Measurements from ENCODE around the gene SUDS3.

DNA sequence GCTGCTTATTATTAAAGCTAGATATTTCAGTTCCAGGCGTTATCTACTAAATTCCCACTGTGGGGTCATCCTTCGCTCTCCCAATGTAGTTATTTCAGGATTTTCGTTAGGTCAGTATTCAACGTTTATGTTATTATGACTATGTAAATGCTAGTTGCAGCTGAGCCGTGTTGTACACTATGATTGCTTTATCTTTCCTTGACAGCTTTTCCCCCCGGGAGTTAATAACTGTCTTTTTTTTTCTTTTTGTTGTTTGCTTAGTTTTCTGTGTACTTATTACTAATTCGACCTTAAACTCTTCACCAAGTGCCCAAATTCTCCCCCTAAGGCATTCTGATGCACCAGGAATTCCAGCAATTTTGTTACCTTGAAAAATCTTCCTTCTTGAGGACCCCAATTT, 48.5 kb downstream of the SUDS3 start:
- TF ChIP-seq, protein P1, sequence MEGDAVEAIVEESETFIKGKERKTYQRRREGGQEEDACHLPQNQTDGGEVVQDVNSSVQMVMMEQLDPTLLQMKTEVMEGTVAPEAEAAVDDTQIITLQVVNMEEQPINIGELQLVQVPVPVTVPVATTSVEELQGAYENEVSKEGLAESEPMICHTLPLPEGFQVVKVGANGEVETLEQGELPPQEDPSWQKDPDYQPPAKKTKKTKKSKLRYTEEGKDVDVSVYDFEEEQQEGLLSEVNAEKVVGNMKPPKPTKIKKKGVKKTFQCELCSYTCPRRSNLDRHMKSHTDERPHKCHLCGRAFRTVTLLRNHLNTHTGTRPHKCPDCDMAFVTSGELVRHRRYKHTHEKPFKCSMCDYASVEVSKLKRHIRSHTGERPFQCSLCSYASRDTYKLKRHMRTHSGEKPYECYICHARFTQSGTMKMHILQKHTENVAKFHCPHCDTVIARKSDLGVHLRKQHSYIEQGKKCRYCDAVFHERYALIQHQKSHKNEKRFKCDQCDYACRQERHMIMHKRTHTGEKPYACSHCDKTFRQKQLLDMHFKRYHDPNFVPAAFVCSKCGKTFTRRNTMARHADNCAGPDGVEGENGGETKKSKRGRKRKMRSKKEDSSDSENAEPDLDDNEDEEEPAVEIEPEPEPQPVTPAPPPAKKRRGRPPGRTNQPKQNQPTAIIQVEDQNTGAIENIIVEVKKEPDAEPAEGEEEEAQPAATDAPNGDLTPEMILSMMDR (IDR thresholded peaks at IDR 0.05), result no peak
- no peak for TF ChIP-seq POLR2AphosphoS5 (IDR thresholded peaks at IDR 0.05)
- no peak for TF ChIP-seq POLR2A (IDR thresholded peaks at IDR 0.05)

All from breast epithelium (tissue), 3 donors.